IPS-NIHi11 (cell line): Measurements from ENCODE around the gene PRG3.
"Not testable (repeated sequence)": the region's sequence is repeated elsewhere in the genome, so short reads cannot be mapped to it uniquely, and the experiment has no call there.

Source experiments
- DNase-seq: peaks from one replicate; pipeline ENCODE4 v3.0.0; 2012; ENCODE audit warnings: mixed read lengths, low spot score

Gene PRG3

DNA sequence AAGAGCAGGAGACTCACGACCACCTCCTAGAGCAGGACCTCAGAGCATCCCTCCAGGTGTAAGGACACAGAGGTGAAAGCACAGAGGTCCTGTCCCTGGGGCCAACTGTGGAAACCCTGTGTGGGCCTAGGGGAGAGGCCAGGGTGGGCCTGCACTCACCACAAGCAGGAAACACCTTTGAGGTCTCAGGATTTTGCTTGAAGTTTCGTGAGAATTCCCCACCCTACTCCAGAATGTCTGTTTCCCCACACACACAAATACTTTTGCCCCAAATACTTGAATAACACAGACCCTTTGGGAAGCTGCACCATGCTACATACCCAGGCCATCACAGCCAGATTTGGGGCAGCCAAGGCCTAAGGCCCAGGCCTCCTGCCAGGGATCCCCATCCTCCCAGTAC is 27.8 kb upstream of the PRG3 start:
- no peak for DNase-seq

GRCh38 chr11:57407941-57408475 is 27.1 kb upstream of the PRG3 start:
- DNase-seq: no peak

DNA sequence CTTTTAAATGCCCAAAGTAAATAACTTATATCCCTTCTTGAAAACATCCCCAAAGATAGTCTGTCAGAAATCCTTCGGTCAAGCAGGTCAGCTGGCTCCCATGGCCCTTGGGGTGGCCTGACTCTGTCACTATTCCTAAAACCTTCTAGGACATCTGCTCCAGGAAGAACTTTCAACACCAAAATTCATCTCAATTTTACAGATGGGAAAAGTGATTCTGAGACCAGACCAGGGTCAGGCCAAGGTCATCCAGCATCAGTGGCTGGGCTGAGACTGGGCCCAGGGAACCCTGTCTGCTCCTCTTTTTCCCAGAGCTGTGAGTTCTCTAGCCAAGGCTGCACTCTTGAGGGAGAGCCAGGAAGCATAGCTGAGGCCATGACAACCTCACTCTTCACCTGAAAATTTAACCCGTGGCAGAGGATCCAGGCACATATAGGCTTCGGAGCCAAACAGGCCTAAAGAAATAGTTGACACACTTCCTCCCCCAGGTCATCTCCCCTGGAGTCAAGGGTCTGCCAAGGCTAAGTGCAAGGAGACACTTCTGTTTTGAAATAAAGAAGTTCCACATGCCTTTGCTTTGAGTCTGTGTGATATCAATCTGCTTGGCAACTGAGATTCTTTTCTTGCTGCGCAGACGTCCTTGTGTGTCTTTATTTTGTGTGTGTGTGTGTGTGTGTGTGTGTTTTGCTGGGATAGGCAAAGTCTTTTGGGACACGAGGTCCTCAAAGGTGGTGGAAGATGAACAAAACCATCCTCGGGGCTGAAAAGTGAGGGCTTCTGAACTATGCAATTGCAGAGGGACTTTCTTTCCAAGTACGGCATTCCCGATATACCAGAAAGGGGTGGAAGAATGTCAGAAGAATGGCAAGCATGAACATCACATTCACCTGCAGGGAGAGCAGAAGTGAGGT is 26.3 kb upstream of the PRG3 start:
- DNase-seq: no peak

DNA sequence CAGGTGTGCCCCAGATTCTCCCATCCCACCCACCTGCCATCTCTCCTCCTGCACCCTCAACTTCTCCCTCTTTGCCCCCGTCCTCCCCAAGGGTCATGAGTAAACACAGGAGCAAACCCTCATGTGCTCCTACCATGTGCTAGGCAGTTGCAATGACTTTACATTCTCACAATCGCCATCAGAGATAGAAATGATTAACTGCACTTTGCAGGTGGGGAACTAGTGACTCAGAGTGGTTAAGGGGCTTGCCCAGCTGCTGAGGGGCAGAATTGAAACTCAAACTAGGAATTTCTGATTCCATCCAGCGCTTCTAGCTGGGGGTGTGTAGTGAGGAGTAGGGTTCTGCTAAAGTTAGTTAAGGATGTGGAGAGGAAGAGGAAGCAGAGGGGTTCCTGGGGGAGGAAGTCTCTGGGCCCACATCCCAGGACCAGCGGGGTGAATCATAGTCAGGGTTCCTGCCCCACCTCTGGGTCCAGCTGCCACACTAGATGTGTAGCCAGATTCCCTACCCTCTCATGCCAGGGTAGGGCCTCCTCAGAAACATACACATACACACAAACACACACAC is 25.5 kb upstream of the PRG3 start:
- DNase-seq: no peak

GRCh38 chr11:57405271-57405860 is 24.4 kb upstream of the PRG3 start:
- DNase-seq: no peak

GRCh38 chr11:57403802-57404147 is 22.8 kb upstream of the PRG3 start:
- DNase-seq: no peak

DNA sequence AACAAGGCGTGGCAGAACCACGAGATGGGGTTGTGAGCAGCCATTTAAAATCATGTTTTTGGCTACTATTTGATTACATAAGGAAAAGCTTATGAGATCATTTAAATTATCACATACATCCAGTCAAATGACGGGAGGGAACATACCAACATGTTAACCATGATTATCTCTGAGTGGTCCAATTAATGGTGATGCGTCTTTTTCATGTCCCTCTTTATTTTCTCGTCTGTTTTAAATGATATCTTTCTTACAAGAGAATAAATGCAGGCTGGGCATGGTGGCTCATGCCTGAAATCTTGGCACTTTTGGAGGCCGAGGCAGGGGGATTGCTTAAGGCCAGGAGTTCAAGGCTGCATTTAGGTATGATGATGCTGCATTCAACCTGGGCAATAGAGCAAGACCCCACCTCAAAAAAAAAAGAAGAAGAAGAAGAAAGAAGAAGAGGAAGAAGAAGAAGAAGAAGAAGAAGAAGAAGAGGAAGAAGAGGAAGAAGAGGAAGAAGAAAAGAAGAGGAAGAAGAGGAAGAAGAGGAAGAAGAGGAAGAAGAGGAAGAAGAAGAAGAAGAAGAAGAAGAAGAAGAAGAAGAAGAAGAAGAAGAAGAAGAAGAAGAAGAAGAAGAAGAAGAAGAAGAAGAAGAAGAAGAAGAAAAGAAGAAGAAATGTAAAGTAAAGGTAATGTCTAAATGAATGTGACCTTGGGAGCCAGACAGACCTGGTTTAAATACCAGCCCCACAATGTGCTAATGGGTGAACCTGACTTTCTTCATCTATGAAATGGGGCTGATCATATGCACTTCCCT is 22.3 kb upstream of the PRG3 start:
- DNase-seq: not testable (repeated sequence)

- no peak for DNase-seq
Measured at GRCh38 chr11:57402188-57403002, 21.4 kb upstream of the PRG3 start.

- DNase-seq: no peak
Measured at GRCh38 chr11:57399972-57400578, 19.1 kb upstream of the PRG3 start.

DNA sequence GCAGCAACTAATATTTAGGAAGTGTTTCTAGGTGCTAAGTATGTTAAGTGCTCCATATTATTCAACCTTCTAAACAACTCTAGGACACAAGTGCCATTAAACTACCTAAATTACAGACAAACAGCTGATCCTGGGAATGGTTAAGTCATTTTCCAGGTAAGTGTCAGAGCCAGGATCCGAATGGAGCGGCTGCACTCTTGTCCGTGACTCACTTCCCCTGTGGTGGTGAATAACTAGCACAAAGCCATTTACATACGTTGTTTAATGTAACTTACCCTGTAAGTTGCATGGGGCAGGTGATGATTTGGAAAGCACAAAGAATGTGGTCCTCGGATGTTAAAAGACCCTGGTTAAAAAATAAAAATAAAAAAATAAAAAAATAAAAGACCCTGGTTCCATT is 18.3 kb upstream of the PRG3 start:
- no peak for DNase-seq

DNA sequence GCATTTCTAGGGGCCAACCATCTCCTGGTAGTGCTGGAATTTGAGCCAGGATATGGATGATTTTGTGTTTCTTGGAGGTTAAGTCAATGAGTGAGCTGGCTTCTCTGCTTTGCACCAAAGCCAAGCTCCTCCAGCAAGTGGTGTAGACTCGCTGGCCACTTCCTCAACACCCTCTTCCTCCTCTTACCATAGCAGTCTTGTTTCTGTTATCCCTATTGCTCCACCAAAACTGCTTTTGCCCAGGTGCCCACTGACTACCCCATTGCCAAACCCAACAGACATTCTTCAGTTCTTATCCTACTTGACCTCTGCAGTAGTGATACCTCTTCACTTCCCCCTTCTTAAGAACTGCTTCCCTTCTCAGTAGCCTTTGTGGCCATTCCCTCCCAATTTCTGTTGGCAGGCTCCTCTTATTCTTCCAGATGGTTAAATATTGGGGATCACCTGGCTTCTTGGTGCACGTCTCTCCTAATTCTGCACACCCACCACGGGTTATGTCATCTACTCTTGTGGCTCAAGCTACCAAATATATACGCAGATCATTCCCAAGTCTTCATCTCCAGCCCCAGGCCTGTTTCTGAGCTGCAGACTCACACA is 16.5 kb upstream of the PRG3 start:
- no peak for DNase-seq

DNA sequence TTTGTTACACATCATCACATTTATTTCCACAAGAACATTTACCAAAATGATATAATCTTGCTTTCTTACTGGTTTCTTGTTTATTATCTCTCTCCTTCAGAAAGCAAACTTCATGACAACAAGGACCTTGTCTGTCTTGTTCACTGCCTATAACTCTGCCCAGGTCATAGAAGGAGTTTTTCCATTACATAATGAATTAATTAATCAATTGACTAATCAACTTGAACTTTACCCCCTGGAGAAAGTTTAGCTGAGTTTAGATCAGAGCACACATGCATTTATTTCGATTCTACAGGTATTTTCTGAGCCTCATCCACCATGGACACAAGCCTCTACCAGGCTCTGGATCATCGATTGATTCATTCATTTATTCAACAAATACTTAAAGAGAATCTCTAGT is 15.8 kb upstream of the PRG3 start:
- DNase-seq: no peak

DNA sequence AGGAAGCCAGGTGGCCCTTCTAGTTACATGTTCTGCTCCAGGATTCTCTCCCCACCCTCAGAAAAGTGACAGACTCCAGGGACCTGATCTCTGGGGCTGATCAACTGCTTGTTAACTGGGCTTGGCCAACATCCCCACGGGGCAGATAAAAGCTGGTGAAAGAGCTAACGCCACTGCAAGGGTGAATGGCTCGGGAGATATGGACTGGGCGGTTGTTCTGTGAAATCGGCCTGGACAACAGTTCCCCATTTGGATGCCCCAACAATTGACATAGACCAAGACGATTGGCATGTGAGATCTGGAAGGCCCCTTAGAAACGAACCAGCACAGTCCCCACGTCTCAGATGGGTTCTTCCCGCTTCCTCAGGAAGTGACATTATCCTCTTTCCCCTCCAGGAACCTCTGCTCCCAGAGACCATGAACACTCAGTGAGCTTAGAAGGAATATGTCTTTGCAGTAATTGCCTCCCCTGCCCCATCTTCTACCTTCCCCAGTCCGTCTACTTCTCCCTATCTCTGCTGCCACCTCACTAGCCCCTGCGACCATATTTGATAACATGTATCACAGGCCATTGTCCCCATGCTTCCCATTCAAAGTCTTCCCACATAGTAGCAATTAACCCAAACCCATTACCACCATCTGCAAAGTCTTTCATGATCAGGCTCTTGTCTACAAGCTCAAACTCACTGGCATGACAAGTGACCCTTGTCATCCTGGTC is 15.1 kb upstream of the PRG3 start:
- DNase-seq: no peak

- DNase-seq: no peak
Measured at GRCh38 chr11:57394203-57394965, 13.4 kb upstream of the PRG3 start.

- no peak for DNase-seq
Measured at GRCh38 chr11:57392763-57393105, 11.8 kb upstream of the PRG3 start.

- no peak for DNase-seq
Measured at GRCh38 chr11:57392066-57392762, 11.3 kb upstream of the PRG3 start.

DNA sequence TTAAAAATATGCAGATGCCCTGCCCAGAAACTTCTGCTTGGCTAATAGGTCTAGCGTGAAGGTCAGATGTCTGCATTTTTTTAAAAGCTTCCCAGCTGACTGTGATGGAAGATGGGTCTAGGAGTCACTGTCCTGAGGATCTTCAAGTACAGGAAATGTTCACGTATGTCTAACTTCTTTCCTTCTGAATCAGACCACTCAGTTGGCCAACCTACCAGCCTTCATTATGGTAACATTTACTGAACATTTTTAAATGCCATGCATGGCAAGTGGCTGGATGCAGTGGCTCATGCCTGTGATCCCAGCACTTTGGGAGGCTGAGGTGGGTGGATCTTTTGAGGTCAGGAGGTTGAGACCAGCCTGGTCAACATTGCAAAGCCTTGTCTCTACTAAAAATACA is 10.6 kb upstream of the PRG3 start:
- no peak for DNase-seq

DNA sequence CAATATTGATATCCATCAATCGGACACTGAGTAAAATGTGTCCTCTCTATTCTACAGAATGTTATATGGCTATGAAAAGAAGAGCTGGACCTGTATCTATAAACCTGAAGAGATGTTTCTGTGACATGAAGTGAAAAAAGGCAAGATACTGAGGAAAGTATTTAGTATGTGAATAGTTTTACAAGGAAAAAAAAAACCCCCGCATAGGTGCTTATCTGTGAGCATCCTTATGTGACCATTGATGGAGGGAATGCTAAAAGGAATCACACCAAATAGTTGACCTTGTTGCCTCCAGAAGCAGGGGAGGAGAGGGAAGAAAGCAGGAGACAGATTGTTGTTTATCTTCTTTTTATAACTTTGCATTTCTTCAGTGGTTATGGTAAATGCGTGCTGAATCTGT is 10.2 kb upstream of the PRG3 start:
- no peak for DNase-seq

DNA sequence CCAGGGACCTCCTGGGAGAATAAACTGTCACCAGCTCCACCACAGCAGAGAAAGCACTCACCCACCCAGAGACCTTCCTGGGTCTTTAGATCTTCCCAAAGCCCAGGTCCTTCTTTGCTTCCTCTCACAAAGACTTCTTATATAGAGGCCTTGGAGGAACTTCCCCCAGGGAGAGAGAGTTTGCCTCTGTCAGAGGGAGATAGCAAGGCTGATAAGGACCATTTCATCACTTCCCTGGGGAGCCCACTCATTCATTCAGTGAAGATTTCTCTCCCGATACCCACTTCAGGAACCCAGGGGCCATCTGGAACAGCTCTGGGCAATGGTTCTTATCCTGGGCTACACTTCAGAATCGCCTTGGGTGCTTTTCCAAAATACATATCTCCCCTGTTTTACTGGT is 9.6 kb upstream of the PRG3 start, which contains the start of gene PRG2:
Gene PRG2, minus strand, starts transcription at position 116 of the 400 bp plus-strand sequence. CDS start 706 bp downstream, outside the sequence.
- DNase-seq: no peak
